Neutrophil (primary cell): ENCODE data around the gene TOB2.

Experiments
- H3K27ac ChIP-seq: fragments of 200-600 bp; sonication (generic); 2 replicates; pipeline ENCODE4 v1.5.1; 2016; ENCODE audit warnings: mild to moderate bottlenecking, moderate library complexity
- H3K27me3 ChIP-seq: fragments of 200-600 bp; sonication (generic); 2 replicates; pipeline ENCODE4 v1.6.0; 2016; ENCODE audit warnings: mild to moderate bottlenecking
- H3K36me3 ChIP-seq: fragments of 200-600 bp; sonication (generic); 2 replicates; pipeline ENCODE4 v1.5.1; 2017
- H3K4me1 ChIP-seq, 2 experiments: fragments of 200-600 bp in 1 of 2; sonication (generic) in 1 of 2; 1 replicate in 1 of 2; 2 replicates in 1 of 2; pipeline versions ENCODE4 v1.5.1 to v1.6.1; 2013 to 2016; ENCODE audit warnings: low read depth in 1 of 2, low read length in 1 of 2, mild to moderate bottlenecking in 1 of 2, moderate library complexity in 1 of 2; ENCODE audit not compliant: control insufficient read depth in 1 of 2, insufficient read depth in 1 of 2
- H3K4me3 ChIP-seq, 2 experiments: fragments of 200-600 bp in 1 of 2; sonication (generic) in 1 of 2; 1 replicate in 1 of 2; 2 replicates in 1 of 2; pipeline ENCODE4 v1.5.1; 2013 to 2016; ENCODE audit warnings: low read depth in 1 of 2, low read length in 1 of 2, mild to moderate bottlenecking in 1 of 2, moderate library complexity in 1 of 2
- H3K9me3 ChIP-seq: fragments of 200-600 bp; sonication (generic); 2 replicates; pipeline ENCODE4 v1.5.1; 2016
- CTCF ChIP-seq: fragments of 200-600 bp; sonication (generic); IDR thresholded peaks from 2 replicates; pipeline ENCODE4 v1.5.1; 2016; ENCODE audit warnings: antibody characterized with exemption

Gene TOB2

DNA sequence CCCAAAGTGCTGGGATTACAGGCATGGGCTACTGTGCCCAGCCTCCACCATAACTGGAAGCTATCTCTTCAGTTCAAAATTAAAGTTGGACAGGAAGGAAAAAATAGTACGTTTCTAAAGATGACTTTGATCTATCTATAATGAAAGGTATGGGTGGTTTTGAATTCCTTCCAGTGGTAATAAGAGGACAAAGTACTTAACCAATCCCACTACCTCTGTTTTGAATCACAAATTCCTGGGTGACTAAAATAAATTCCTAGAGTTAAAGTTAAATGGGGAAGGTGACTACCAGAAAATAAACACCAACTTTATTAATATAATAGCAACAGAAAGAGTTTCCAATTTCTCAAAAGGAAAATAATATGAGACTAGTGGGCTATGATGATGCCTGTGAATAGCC lies 12.8 kb upstream of the TOB2 start:
- no peak overlapping the region for H3K4me3 ChIP-seq
- peaks cover 54% of the 10 kb centered on the region for H3K36me3 ChIP-seq
- H3K9me3 ChIP-seq, result no peaks in the 10 kb centered on the region
- H3K27me3 ChIP-seq, result no peaks in the 10 kb centered on the region
- no peak for TF ChIP-seq CTCF
- no peaks in the 10 kb centered on the region for H3K4me1 ChIP-seq
- no peak overlapping the region for H3K27ac ChIP-seq

GRCh38 chr22:41458161-41458728 lies 11.6 kb upstream of the TOB2 start:
- no peak overlapping the region for H3K27ac ChIP-seq
- H3K4me1 ChIP-seq, result no peaks in the 10 kb centered on the region
- TF ChIP-seq CTCF, result no peak
- peaks cover 44% of the 10 kb centered on the region for H3K36me3 ChIP-seq
- H3K9me3 ChIP-seq, result no peaks in the 10 kb centered on the region
- no peaks in the 10 kb centered on the region for H3K27me3 ChIP-seq
- no peak overlapping the region for H3K4me3 ChIP-seq

GRCh38 chr22:41448189-41448808 lies 1.7 kb upstream of the TOB2 start:
- TF ChIP-seq CTCF, result no peak
- H3K4me3 ChIP-seq, result peak overlapping the region; percentile 93 to 94
- peaks cover 33 to 38% of the 10 kb centered on the region in 2 experiments for H3K4me1 ChIP-seq
- H3K9me3 ChIP-seq, result no peaks in the 10 kb centered on the region
- H3K27me3 ChIP-seq, result no peaks in the 10 kb centered on the region
- no peaks in the 10 kb centered on the region for H3K36me3 ChIP-seq
- peak overlapping the region; percentile 87 for H3K27ac ChIP-seq

DNA sequence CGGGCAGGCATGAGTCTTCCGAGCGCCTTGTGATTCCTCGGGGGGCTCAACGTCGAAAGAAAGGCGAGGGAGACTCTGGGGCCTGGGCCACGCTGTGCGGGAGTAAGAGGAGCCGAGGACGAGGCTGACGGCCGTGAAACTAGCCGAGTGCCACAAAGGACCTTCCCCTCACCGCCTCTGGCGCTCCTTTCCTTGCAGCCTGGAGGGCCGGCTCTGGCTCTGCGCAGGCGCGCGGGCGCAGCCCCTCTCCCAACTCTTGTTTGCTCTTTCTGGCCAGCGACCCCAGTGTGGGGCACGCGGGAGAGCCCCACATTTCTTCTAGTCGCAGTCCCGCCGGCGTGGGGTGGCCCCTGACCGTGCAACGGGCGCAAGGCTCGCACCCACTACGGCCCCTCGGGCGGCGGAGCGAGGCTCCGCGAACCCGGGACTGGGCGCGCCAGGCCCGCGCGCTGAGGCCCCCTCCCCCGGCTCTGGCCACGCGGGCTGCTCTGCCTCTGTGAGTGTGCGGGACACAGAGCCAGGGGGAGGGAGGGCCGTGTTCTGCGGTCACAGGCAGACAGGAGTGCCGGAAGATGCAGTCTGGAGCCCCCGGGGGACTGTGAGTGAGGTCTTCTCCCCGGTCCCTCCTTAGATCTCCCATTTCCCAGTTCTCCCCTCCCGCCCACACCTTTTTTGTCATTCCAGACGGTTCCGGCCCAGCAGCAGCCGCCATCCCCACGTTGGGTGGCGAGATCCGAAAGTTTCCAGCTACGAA lies 1.0 kb upstream of the TOB2 start:
- H3K4me3 ChIP-seq, result peak overlapping the region; percentile 93 to 94

GRCh38 chr22:41446057-41446501 lies 522 bp downstream of the TOB2 start:
- peak overlapping the region; percentile 93 to 94 for H3K4me3 ChIP-seq
- no peaks in the 10 kb centered on the region for H3K27me3 ChIP-seq
- H3K27ac ChIP-seq, result peak overlapping the region; percentile 87
- H3K36me3 ChIP-seq, result no peaks in the 10 kb centered on the region
- no peak for TF ChIP-seq CTCF
- no peaks in the 10 kb centered on the region for H3K9me3 ChIP-seq
- H3K4me1 ChIP-seq, result peaks cover 33 to 38% of the 10 kb centered on the region in 2 experiments

More for the DNA sequence above, 1.0 kb upstream of the TOB2 start:
- H3K27ac ChIP-seq, result peak overlapping the region; percentile 87
- no peaks in the 10 kb centered on the region for H3K36me3 ChIP-seq
- peaks cover 33 to 38% of the 10 kb centered on the region in 2 experiments for H3K4me1 ChIP-seq
- no peaks in the 10 kb centered on the region for H3K27me3 ChIP-seq
- TF ChIP-seq CTCF, result no peak
- H3K9me3 ChIP-seq, result no peaks in the 10 kb centered on the region
